PFSK-1 (cell line): ENCODE measurements around the gene HSD17B4.

Experiments
- FOXP2 ChIP-seq: optimal IDR thresholded peaks from 2 replicates; pipeline ENCODE3; 2011; ENCODE audit warnings: borderline replicate concordance, control low read depth, inconsistent platforms; ENCODE audit not compliant: insufficient read depth; ENCODE audit errors: extremely low read length, extremely low read depth
- POLR2AphosphoS5 ChIP-seq: IDR thresholded peaks from 2 replicates; pipeline ENCODE4 v1.6.1; 2012; ENCODE audit warnings: low read depth, mild to moderate bottlenecking, control low read depth, low read length, moderate library complexity
- REST ChIP-seq, 2 experiments: IDR thresholded peaks; 2 replicates each; pipeline versions ENCODE4 v1.6.1 to v1.8.0; 2011 to 2012; ENCODE audit warnings: low read depth in 2 of 2, low read length in 2 of 2, control low read depth in 1 of 2, inconsistent platforms in 1 of 2, mild to moderate bottlenecking in 1 of 2, moderate library complexity in 1 of 2; ENCODE audit not compliant: insufficient read depth in 1 of 2
- SIN3A ChIP-seq: IDR thresholded peaks from 2 replicates; pipeline ENCODE4 v1.6.1; 2012; ENCODE audit warnings: mild to moderate bottlenecking, low read length, moderate library complexity, borderline replicate concordance; ENCODE audit not compliant: insufficient read depth
- TAF1 ChIP-seq: IDR thresholded peaks from 2 replicates; pipeline ENCODE4 v1.6.1; 2012; ENCODE audit warnings: low read length, control low read depth, borderline replicate concordance; ENCODE audit not compliant: insufficient read depth

HSD17B4 gene

GRCh38 chr5:119458911-119459632 lies 6.8 kb downstream of the HSD17B4 start:
- TF ChIP-seq POLR2AphosphoS5 (no peak), FOXP2 (no peak), SIN3A (no peak), TAF1 (no peak), REST (IDR thresholded peaks at IDR 0.05; ENCODE audit: insufficient read depth in 1 of 2, low read depth in 2 of 2, low read length in 2 of 2) (no peak)

DNA sequence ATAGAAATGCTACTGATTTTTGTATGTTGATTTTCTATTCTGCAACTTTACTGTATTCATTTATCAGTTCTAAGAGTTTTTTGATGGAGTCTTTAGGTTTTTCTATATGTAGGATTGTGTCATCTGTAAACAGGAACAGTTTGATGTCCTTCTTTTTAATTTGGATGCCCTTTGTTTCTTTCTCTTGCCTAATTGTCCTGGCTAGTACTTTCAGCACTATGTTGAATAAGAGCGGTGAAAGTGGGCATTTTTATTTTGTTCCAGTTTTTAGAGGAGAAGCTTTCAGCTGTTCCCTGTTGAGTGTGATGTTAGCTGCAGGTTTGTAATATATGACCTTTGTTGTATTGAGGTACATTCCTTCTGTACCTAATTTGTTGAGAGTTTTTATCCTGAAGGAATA lies 13.3 kb downstream of the HSD17B4 start:
- TF ChIP-seq SIN3A (no peak), POLR2AphosphoS5 (no peak)

DNA sequence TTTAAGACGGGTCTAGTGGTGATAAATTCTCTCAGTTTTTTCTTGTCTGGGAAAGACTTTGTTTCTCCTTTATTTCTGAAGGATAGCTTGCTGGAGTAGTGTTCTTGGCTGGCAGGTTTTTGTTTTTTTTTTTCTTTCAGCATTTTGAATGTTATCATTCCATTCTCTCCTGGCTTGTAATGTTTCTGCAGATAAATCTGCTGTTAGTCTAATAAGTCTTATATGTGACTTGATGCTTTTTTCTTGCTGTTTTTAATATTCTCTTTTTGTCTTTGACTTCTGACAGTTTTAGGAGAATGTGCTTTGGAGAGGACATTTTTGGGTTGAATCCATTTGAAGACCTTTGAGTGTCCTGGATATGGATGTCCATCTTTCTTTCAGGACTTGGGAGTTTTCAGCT lies 16.0 kb downstream of the HSD17B4 start:
- TF ChIP-seq POLR2AphosphoS5 (no peak), REST (IDR thresholded peaks at IDR 0.05; ENCODE audit: insufficient read depth in 1 of 2, low read depth in 2 of 2, low read length in 2 of 2) (no peak), SIN3A (no peak), TAF1 (no peak), FOXP2 (no peak)

- TF ChIP-seq SIN3A: no peak
- TF ChIP-seq POLR2AphosphoS5: no peak
- TF ChIP-seq TAF1: no peak
Measured at GRCh38 chr5:119470105-119470763, 17.9 kb downstream of the HSD17B4 start.

GRCh38 chr5:119470851-119471451 lies 18.7 kb downstream of the HSD17B4 start:
- TF ChIP-seq SIN3A (no peak), FOXP2 (no peak), REST (IDR thresholded peaks at IDR 0.05; ENCODE audit: insufficient read depth in 1 of 2, low read depth in 2 of 2, low read length in 2 of 2) (no peak), TAF1 (no peak), POLR2AphosphoS5 (no peak)

DNA sequence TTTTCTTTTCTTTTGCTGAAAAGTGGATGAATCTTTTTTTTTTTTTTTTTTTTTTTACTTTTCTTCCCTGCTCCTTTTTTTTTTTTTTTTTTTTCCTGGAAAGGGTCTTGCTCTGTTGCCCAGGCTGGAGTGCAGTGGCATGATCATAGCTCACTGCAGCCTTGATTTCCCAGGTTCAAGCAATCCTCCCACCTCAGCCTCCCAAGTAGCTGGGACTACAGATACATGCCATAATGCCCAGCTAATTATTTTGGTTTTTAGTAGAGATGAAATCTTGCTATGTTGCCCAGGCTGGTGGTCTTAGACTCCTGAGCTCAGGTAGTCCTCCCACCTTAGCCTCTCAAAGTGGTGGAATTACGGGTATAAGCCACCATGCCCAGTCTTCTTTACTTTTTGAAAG lies 20.9 kb downstream of the HSD17B4 start:
- no peak for TF ChIP-seq SIN3A
- no peak for TF ChIP-seq TAF1
- TF ChIP-seq POLR2AphosphoS5: no peak
- no peak for TF ChIP-seq FOXP2
